Thyroid gland (tissue), 4 donors: ENCODE data around the gene TMEM30A. TPM values are rescaled to one million over a fixed set of nuclear protein-coding genes. Genes with fewer than 3 reads are reported as not detected.

ENCODE experiments used
- DNase-seq, 2 donors: peaks; one replicate each; pipeline ENCODE4 v3.0.0-alpha.2; 2019
- H3K27ac ChIP-seq, 3 donors: fragments of 200-600 bp; sonication (generic); 1 replicate in 2 of 3; 2 replicates in 1 of 3; pipeline ENCODE4 v1.5.1; 2016 to 2019; ENCODE audit warnings: mild to moderate bottlenecking in 1 of 3, moderate library complexity in 1 of 3
- H3K27me3 ChIP-seq: fragments of 200-600 bp; sonication (generic); one replicate; pipeline ENCODE4 v1.5.1; 2019
- H3K36me3 ChIP-seq, 2 donors: fragments of 200-600 bp; sonication (generic); one replicate each; pipeline ENCODE4 v1.5.1; 2016 to 2019
- H3K4me1 ChIP-seq, 2 donors: fragments of 200-600 bp; sonication (generic); one replicate each; pipeline ENCODE4 v1.5.1; 2017 to 2019
- H3K4me3 ChIP-seq, 3 donors: fragments of 200-600 bp; sonication (generic); replicated peaks in 1 of 3; 1 replicate in 2 of 3; 2 replicates in 1 of 3; pipeline ENCODE4 v1.5.1; 2016; ENCODE audit warnings: mild to moderate bottlenecking in 1 of 3
- H3K9me3 ChIP-seq: fragments of 200-600 bp; sonication (generic); one replicate; pipeline ENCODE4 v1.5.1; 2017
- POLR2A ChIP-seq, 2 donors: fragments of 450-650 bp; IDR thresholded peaks; one replicate each; pipeline ENCODE4 v1.6.1; 2017; ENCODE audit warnings: antibody characterized with exemption in 2 of 2, mild to moderate bottlenecking in 2 of 2, moderate library complexity in 1 of 2
- WGBS, 2 donors: methylation state at CpG; one replicate each; pipeline ENCODE4 v1.1.5; 2017; 5-methylcytosine and 5-hydroxymethylcytosine counted together
- intact Hi-C: fragments of 100-400 bp; cut with DNase I; formaldehyde crosslinking; loops from one replicate; pipeline ENCODE4 v1.15.1; 2023
- total RNA-seq, 4 donors: library from RNA; depleted of rRNA; stranded (reverse); fragments of >200 nt; gene quantifications; one replicate each; pipeline ENCODE4 v1.2.3, GENCODE V29; 2016
- TF ChIP-seq, protein P1 (sequence below), 6 experiments: fragments of 200-600 bp in 3 of 6; fragments of 450-650 bp in 3 of 6; sonication (generic) in 3 of 6; IDR thresholded peaks; one replicate each; pipeline ENCODE4 v1.5.1; 2016 to 2019; ENCODE audit warnings: antibody characterized with exemption in 6 of 6, mild to moderate bottlenecking in 2 of 6, inconsistent platforms in 1 of 6, moderate library complexity in 1 of 6

The TMEM30A gene
- total RNA-seq, 4 donors from 2014 or later = 82.0 to 142 (median 103) TPM

GRCh38 chr6:75233092-75233615, 51.4 kb downstream of the TMEM30A start:
- Histone ChIP-seq H3K36me3 (peaks cover 4 to 15% of the 10 kb centered on the region in 2 donors), H3K4me1 (no peaks in the 10 kb centered on the region), H3K27ac (no peak overlapping the region), H3K27me3 (no peaks in the 10 kb centered on the region), H3K9me3 (no peaks in the 10 kb centered on the region), H3K4me3 (no peak overlapping the region)
- intact Hi-C loops = no loop called here
- WGBS, 2 donors = 87 to 88% methylated on average over 4 of the region's 4 CpGs
- no peak for DNase-seq
- no peak for TF ChIP-seq POLR2A (IDR thresholded peaks at IDR 0.05)
- TF ChIP-seq, protein P1, sequence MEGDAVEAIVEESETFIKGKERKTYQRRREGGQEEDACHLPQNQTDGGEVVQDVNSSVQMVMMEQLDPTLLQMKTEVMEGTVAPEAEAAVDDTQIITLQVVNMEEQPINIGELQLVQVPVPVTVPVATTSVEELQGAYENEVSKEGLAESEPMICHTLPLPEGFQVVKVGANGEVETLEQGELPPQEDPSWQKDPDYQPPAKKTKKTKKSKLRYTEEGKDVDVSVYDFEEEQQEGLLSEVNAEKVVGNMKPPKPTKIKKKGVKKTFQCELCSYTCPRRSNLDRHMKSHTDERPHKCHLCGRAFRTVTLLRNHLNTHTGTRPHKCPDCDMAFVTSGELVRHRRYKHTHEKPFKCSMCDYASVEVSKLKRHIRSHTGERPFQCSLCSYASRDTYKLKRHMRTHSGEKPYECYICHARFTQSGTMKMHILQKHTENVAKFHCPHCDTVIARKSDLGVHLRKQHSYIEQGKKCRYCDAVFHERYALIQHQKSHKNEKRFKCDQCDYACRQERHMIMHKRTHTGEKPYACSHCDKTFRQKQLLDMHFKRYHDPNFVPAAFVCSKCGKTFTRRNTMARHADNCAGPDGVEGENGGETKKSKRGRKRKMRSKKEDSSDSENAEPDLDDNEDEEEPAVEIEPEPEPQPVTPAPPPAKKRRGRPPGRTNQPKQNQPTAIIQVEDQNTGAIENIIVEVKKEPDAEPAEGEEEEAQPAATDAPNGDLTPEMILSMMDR (IDR thresholded peaks at IDR 0.05) = no peak

DNA sequence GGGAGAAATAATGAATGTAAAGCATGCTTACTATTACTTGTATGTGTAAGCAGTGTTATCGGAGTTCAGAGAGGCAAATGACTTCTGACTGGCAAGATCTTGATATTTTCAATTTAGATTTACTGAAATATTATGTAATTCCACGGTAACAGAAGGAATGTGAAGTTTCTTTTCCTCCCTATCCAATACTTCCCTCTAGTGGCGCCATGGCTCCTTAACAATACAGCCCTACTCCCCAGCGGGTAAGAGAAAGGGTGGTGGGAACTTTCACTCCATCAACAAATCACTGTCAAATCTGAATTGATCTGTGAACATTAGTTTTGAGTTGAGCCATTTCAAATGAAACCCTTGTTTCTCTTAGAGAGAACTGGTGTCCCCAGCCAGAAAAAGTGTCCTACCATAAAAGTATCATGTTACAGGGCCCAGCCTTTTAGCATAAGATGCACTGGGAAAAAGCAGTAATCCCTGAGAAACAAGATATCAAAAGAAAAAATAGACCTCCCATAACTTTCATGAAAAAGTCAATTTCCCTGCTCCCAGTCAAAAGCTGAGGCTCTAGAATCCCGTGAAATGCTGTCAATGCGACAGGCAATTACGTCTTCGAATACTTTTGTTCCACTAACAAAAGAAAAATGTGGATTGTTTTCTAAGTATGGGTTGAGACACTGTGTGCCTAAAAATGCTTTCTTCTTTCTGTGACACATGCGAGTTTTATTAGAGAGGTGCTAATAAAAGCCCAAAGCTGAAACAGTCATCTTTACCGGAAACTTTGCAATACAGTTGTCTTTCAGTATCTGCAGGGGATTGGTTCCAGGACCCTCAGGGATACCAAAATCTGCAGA, 53.9 kb downstream of the TMEM30A start:
- no peaks in the 10 kb centered on the region for H3K27me3 ChIP-seq
- H3K4me3 ChIP-seq = no peak overlapping the region
- TF ChIP-seq POLR2A (IDR thresholded peaks at IDR 0.05) = no peak
- TF ChIP-seq, protein P1 (IDR thresholded peaks at IDR 0.05) = peak in 5 of 6 experiments; percentile 29 to 66 (median 44)
- peak; percentile 12 to 22 for DNase-seq
- 53 to 57% methylated on average over 10 of the region's 10 CpGs for WGBS, 2 donors
- H3K36me3 ChIP-seq = no peaks in the 10 kb centered on the region
- no peak overlapping the region for H3K27ac ChIP-seq
- intact Hi-C loops = no loop called here
- no peaks in the 10 kb centered on the region for H3K4me1 ChIP-seq
- no peaks in the 10 kb centered on the region for H3K9me3 ChIP-seq

- intact Hi-C loops = no loop called here
- 71 to 73% methylated on average over 6 of the region's 6 CpGs for WGBS, 2 donors
Observed at GRCh38 chr6:75224303-75224926, 60.2 kb downstream of the TMEM30A start.

DNA sequence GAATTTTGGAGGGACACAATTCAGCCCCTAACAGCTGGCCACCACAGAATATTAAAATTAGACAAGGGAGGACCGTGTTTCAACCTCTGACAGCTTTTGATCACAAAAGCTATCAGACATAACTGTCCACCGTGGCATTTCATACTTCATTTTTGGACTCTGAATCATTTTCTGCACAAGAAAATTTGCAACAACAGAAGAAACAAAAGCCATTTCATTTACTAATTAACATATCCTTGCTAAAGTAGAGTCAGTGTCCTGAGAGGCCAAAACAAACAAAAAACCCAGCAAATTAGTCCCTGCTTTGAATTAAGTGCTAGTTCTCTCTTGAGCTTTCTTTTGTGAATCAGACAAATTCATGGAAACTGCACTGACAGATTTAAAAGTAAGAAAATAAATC, 61.2 kb downstream of the TMEM30A start:
- no peaks in the 10 kb centered on the region for H3K9me3 ChIP-seq
- no peaks in the 10 kb centered on the region for H3K4me1 ChIP-seq
- no peaks in the 10 kb centered on the region for H3K27me3 ChIP-seq
- peak overlapping the region in 1 of 3 donors; percentile 31 for H3K27ac ChIP-seq
- intact Hi-C loops = no loop called here
- no peak for DNase-seq
- no peaks in the 10 kb centered on the region for H3K36me3 ChIP-seq
- no peak overlapping the region for H3K4me3 ChIP-seq
- TF ChIP-seq, protein P1 (IDR thresholded peaks at IDR 0.05) = no peak
- TF ChIP-seq POLR2A (IDR thresholded peaks at IDR 0.05) = no peak
- WGBS, 2 donors = 64 to 85% methylated on average over 2 of the region's 2 CpGs

More at GRCh38 chr6:75224303-75224926, 60.2 kb downstream of the TMEM30A start:
- DNase-seq = no peak
- Histone ChIP-seq H3K4me1 (no peaks in the 10 kb centered on the region), H3K27me3 (no peaks in the 10 kb centered on the region), H3K27ac (no peak overlapping the region), H3K4me3 (no peak overlapping the region), H3K9me3 (no peaks in the 10 kb centered on the region), H3K36me3 (no peaks in the 10 kb centered on the region)
- TF ChIP-seq, protein P1 (IDR thresholded peaks at IDR 0.05) = no peak
- TF ChIP-seq POLR2A (IDR thresholded peaks at IDR 0.05) = no peak

DNA sequence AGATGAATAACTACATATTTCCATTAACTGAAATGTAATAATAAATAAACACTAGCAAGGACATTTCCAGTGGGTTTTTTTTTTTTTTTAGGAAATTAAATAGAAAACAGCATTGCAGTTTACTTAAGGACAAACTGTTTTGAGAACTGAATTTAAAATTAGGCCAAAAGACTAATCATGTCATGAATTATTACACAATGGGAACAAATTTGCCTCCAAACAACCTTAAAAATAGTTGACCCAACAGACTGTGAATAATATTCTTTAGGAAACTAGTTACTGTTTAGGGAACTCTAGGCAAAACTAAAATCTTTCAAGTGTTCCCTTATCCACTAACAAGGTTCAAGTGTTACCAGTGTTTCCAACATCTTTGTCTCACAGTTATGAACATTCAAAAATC, 62.3 kb downstream of the TMEM30A start:
- no peak overlapping the region for H3K4me3 ChIP-seq
- no peak for DNase-seq
- no peaks in the 10 kb centered on the region for H3K4me1 ChIP-seq
- no peaks in the 10 kb centered on the region for H3K36me3 ChIP-seq
- H3K9me3 ChIP-seq = no peaks in the 10 kb centered on the region
- no peaks in the 10 kb centered on the region for H3K27me3 ChIP-seq
- TF ChIP-seq, protein P1 (IDR thresholded peaks at IDR 0.05) = no peak
- TF ChIP-seq POLR2A (IDR thresholded peaks at IDR 0.05) = no peak
- intact Hi-C loops = no loop called here
- peak overlapping the region in 1 of 3 donors; percentile 31 for H3K27ac ChIP-seq
